DOHH2 (cell line): Measurements from ENCODE around the gene SMCHD1.

ENCODE experiments used
- CTCF ChIP-seq: fragments of 200-600 bp; sonication (generic); IDR thresholded peaks from one replicate; pipeline ENCODE4 v1.5.1; 2014; ENCODE audit warnings: antibody characterized with exemption, mild to moderate bottlenecking, low read depth, low read length; ENCODE audit not compliant: poor library complexity, severe bottlenecking
- EZH2phosphoT487 ChIP-seq: fragments of 200-600 bp; sonication (generic); IDR thresholded peaks from 2 replicates; pipeline ENCODE4 v1.6.1; 2017; ENCODE audit warnings: borderline replicate concordance, mild to moderate bottlenecking, antibody characterized with exemption, low read length, moderate library complexity, mixed read lengths

GRCh38 chr18:2610549-2610948 is 45.0 kb upstream of the SMCHD1 start:
- TF ChIP-seq CTCF (no peak), EZH2phosphoT487 (no peak)
